NT2/D1 (cell line): ENCODE results near the gene PLEKHG5.

Experiments used
- YY1 ChIP-seq: IDR thresholded peaks from 2 replicates; pipeline ENCODE4 v1.6.1; 2011; ENCODE audit not compliant: insufficient read length, insufficient read depth
- ZNF274 ChIP-seq: IDR thresholded peaks from 2 replicates; pipeline ENCODE4 v1.6.1; 2011; ENCODE audit warnings: mild to moderate bottlenecking, low read depth, low read length

DNA sequence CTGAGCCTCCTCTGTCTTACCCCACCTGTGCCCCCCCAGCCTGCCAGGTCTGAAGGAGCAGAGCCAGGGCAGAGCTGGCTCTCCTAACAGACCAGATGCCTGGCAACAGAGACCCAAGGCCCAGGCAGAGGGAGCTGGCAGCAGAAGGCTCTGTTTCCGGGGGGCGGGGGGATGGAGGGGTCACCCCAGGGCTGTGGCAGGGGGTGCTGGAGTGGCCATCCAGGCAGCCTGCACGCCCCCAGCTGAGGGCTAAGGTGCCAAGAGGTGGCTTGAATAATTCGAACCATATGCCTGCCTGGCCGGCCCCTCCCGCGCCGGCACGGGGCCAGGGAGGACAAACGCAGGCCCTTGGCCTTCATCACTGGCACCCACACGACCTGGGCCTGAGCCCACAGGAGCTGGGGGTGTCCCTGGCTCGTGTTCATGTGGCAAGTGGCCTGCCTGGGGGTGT is 16.0 kb upstream of the PLEKHG5 start:
- TF ChIP-seq ZNF274: no peak
- TF ChIP-seq YY1: no peak
